GM18909 (cell line): Measurements from ENCODE around the gene NDUFA5.
A peak's percentile ranks its signal among the peaks of the same experiment; 100 is the strongest.
"Not testable (repeated sequence)": the region's sequence is repeated elsewhere in the genome, so short reads cannot be mapped to it uniquely, and the experiment has no call there.

Experiments used
- ATAC-seq: cut with Tn5 transposase; IDR thresholded peaks from one replicate; pipeline ENCODE4 v1.9.1; 2021; ENCODE audit warnings: mild to moderate bottlenecking; ENCODE audit not compliant: unreplicated experiment, poor library complexity

The NDUFA5 gene

DNA sequence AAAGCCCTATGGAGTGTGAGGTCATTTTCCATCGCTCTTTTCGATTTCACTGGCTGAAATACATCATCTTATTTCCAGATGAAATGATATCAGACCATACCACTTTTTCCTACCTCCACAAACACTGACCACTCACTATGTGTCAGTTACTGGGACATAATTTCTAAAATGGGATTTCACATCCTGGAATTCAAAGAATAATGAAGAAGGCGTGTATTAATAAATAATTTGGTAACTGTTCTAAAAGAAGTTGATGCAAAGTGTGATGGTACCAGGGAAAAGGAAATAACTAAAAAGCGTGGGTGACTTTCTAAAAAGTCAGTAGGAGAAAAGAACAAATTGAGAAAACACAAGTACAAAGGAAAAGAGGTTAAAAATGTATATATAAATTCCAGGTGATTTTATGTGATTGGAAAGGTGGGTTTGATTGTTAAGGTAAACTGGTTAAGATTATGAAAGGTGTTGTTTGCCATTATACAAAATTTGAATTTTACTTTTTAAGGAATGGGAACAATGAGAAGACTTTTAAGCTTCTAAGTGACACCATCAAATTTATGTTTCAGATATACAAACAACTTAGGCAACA lies 764 bp upstream of the NDUFA5 start:
- ATAC-seq, result no peak

DNA sequence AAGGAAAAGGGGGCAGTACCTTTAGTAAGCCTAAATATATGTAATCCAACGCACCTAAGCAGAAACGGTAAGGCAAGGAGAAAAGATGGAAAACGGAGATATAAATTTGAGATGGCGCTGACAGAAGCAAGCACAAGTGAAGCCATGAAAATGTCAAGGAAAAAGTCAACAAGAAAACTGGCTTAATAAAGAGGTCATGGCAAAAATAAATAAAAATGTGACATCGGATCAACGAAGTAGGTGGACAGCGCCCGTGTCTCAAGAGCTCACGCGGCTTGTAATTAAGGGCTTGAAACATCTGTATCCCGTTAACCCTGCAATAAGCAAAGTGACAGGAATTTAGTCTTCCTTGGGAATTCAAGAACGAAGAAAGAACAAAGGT lies 611 bp downstream of the NDUFA5 start:
- ATAC-seq, result no peak

DNA sequence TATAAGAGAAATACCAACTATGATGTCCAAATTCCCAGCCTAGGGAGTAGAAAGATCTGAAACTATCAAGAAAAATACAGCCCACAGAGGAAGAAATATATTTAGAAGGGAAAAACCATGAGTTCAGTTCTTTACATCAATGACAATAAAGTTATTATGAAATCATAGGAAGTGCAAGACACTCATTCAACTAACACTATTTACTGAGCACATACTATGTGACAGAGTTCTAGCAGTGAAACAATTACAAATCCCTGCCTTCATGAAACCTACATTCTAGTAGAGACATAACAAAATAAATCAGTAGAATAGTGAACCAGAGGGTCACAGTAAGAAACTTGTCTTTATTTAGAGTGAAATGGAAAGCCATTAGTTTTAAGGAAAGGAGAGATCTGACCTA lies 2.1 kb downstream of the NDUFA5 start:
- no peak for ATAC-seq

DNA sequence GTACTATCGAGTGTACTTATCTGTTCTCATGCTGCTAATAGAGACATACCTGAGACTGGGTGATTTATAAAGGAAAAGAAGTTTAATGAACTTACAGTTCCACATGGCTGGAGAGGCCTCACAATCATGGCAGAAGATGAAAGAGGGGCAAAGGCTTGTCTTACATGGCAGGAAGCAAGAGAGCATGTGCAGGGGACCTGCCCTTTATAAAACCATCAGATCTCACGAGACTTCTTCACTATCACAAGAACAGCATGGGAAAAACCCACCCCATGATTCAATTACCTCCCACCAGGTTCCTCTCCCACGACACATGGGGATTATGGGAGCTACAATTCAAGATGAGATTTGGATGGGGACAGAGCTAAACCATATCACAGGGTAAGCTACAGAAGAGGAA lies 4.5 kb downstream of the NDUFA5 start:
- ATAC-seq, result no peak

- no peak for ATAC-seq
These were observed 5.0 kb downstream of the NDUFA5 start for GRCh38 chr7:123552641-123553040.

DNA sequence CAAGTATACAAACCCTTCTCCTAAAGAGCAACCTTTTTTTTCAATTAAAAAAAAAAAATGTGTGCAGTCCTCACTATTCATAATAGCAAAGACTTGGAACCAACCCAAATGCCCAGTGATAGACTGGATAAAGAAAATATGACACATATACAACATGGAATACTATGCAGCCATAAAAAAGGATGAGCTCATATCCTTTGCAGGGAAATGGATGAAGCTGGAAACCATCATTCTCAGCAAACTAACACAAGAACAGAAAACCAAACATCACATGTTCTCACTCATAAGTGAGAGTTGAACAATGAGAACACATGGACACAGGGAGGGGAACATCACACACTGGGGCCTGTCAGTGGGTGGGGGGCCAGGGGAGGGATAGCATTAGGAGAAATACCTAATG lies 5.5 kb downstream of the NDUFA5 start:
- ATAC-seq, result not testable (repeated sequence)

- no peak for ATAC-seq
These were observed 9.2 kb downstream of the NDUFA5 start for GRCh38 chr7:123548406-123548805.

- ATAC-seq, result peak; percentile 38
These were observed 17.7 kb downstream of the NDUFA5 start for GRCh38 chr7:123539871-123540270.

DNA sequence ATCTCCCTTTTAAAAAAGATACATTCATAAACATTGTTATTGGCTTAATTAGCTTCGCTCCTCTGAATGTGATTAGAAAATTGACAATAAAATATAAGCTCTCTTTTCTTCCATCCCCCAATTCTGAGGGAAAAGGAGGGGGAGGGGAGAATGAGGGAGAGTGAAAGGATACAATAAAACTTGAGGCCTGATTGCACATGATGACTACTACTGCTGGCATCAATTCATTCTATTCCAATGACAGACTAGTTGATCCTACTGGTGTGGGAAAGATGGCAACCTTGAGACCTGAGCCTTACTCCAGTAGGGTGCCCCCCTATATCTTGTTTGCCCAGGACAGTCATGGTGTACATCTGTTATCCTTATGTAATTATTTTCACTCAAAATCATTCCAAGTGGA lies 18.7 kb downstream of the NDUFA5 start:
- no peak for ATAC-seq

GRCh38 chr7:123538189-123538714 lies 19.4 kb downstream of the NDUFA5 start:
- ATAC-seq, result no peak

DNA sequence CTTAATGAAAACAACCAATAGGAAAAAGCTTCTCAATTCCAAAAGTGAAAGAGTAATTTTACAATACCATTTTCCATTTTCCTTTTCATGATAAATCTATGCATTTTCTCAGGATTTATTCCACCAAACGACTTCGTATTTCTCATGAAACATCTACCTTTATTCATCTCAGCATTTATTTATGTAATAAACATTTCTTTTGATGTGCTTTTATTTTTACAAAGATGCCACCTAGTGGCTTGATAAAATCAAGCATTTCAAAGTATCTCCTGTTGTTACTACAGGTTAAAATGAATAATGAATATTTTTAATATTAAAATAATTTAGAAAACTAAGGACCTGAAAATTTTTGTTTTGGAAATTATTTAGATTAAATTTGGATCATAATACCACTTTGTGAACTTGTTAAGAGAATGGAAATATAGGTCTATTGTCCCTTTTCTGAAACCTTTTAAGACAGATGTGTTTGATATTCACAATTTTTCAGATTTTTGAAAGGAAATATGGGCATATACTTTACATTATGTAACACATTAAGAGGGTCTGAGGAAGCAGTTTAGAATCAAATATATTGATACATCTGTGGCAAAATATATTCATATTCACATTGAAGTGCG lies 20.5 kb downstream of the NDUFA5 start:
- ATAC-seq, result no peak

DNA sequence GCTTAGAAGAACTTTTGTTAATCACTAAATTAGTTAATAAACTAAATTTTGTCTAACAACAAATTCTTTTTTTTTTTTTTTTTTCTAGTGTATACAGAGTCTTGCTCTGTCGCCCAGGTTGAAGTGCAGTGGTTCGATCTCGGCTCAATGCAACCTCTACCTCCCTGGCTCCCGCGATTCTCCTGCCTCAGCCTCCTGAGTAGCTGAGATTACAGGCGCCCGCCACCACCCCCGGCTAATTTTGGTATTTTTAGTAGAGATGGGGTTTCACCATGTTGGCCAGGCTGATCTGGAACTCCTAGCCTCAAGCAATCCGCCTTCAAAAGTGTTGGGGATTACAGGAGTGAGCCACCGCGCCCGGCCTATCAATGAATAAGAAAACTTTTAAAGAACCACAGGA lies 22.1 kb downstream of the NDUFA5 start:
- ATAC-seq, result no peak

- ATAC-seq, result peak; percentile 79
These were observed 23.0 kb downstream of the NDUFA5 start, which contains the start of gene IQUB for GRCh38 chr7:123534383-123535260. Gene IQUB (minus strand): TSS chr7:123534595. CDS start chr7:123512340, 22,255 bp downstream.

DNA sequence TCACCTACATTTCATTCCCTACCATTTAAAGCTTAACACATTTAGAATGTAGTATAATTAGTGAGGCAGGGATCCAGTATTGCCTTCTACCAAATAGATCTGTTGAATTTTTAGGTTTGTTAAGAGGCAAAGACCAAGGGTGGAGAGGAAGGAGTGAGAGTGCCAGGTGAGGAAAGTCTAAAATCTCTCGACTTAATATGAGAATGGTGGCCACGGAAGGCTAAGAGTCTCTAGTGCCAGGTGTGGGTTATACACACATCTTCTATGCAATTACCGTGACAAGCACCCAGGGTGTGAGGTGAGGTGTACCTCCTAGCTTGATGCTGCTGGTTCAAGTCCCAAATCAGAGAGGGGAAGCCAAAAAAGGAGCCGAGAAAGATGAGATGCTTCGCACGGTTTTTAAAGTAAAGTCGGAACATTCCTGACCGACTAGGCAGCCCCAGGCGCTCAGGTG lies 23.7 kb downstream of the NDUFA5 start:
- ATAC-seq, result peak; percentile 17

DNA sequence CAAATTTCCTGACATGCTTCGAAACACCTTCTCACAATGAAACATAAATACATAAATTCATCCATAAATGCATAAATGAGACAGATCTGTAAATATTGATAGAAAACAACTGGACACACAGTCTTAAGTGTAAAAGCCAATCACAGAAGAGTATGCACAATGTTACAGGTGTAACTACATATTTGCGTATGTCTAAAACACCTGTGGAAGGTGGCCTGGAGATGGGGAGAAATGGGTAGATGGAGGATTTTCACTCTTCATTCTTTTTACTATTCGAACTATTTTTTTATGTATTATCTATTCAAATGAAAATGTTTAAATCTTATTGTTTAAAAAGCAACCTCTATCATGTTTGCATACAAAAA lies 24.1 kb downstream of the NDUFA5 start:
- ATAC-seq, result no peak

DNA sequence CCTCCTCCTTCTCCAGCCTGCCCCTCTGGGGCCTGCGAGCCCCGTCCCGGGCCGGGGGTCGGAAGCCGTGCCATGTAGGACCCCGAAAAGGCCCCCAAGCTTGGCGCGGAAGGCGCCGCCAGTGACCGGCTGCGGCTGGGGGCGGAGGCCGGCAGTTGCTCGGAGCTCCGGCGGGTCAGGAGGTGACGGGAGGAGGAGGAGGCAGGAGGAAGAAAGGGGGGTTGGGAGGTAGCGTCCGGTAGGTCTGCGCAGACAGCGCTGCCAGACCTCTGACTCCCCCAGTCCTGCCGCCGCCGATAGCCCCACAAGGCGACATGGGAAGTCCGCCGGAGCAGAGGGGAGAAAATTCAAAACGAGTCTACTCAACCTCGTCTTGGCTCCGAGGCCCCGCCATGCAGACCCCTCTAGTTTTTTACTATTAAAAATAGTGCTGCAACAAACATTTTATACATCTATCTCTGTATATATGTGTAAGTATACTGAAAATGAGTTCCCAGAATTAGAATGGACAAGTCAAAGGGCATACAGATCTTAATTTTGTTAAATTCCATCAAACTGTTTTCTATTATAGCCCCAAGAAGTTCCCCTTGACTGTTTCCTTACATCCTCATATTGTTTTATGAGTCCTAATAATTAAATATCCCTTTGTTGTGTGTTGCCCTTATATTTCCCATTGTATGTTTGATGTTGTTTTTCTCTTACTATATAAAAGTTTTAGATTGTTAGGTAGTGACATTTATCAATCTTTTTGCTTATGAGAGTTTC lies 24.6 kb downstream of the NDUFA5 start:
- ATAC-seq, result peak; percentile 31

DNA sequence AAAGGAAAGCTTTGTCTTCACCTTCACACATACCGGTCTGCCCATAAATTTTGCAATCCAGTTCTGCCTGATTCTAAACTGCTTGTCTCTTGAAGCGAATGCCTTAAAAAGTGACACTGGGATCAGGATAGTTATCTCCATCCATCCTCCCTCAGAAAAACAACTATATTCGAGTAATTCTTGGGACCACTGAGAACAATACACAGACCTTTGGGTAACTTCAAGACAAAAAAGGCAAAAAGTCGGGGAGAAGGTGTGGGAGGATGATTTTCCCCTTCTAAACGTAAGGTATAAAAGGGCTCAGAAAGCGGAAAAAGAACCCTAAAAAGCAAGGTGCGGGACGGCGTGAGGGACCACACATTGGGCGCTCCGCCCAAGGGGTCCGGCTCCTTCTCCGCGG lies 25.3 kb downstream of the NDUFA5 start:
- peak; percentile 4 for ATAC-seq

DNA sequence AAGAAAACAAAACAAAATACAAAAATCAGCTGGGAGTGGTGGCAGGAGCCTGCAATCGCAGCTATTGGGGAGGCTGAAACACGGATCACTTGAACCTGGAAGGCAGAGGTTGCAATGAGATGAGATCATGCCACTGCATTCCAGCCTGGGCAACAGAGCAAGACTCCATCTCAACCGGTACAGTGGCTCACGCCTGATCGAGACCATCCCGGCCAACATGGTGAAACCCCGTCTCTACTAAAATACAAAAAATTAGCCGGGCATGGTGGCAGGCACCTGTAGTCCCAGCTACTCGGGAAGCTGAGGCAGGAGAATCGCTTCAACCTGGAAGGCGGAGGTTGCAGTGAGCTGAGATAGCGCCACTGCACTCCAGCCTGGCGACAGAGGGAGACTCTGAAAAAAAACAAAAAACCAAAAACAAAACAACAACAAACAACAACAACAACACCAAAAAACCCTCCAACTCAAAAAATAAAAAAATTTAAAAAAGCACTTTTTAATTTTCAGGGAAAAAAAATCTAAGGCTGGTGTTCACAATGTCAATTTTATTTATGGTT lies 27.5 kb downstream of the NDUFA5 start:
- not testable (repeated sequence) for ATAC-seq

GRCh38 chr7:123528265-123528664 lies 29.4 kb downstream of the NDUFA5 start:
- ATAC-seq, result no peak

DNA sequence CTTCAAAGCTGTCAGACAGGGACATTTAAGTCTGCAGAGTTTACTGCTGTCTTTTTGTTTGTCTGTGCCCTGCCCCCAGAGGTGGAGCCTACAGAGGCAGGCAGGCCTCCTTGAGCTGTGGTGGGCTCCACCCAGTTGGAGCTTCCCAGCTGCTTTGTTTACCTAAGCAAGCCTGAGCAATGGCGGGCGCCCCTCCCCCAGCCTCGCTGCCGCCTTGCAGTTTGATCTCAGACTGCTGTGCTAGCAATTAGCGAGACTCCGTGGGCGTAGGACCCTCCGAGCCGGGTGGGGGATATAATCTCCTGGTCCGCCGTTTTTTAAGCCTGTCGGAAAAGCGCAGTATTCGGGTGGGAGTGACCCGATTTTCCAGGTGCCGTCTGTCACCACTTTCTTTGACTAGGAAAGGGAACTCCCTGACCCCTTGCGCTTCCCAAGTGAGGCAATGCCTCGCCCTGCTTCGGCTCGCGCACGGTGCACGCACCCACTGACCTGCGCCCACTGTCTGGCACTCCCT lies 29.8 kb downstream of the NDUFA5 start:
- not testable (repeated sequence) for ATAC-seq
